Activated naive CD4-positive, alpha-beta T cell treated with anti-CD3 and anti-CD28 coated beads for 36 hours (primary cell): Measurements from ENCODE around the gene SMIM7. TPM values are rescaled to one million over a fixed set of nuclear protein-coding genes. Genes with fewer than 3 reads are reported as not detected.

Experiments
- CTCF ChIA-PET: fragments of 350-600 bp; sonication (Branson Sonifier 250); formaldehyde crosslinking; loops from one replicate; lab custom pipeline; 2021; ENCODE audit warnings: antibody characterized with exemption; lab: Charles Lee
- DNase-seq: peaks from one replicate; pipeline ENCODE4 v3.0.0-alpha.2; 2020
- H3K27ac Mint-ChIP-seq: one replicate; pipeline ENCODE4 v1.8.0; 2021; ENCODE audit warnings: mild to moderate bottlenecking, mixed read lengths
- H3K27me3 Mint-ChIP-seq: one replicate; pipeline ENCODE4 v1.8.0; 2021; ENCODE audit warnings: low read depth, mixed read lengths
- H3K36me3 Mint-ChIP-seq: one replicate; pipeline ENCODE4 v1.8.0; 2021; ENCODE audit warnings: low read depth, mixed read lengths
- H3K4me1 Mint-ChIP-seq: one replicate; pipeline ENCODE4 v1.8.0; 2021; ENCODE audit warnings: low read depth, mixed read lengths
- H3K4me3 Mint-ChIP-seq: one replicate; pipeline ENCODE4 v1.8.0; 2021; ENCODE audit warnings: mild to moderate bottlenecking, moderate library complexity, mixed read lengths
- H3K9me3 Mint-ChIP-seq: one replicate; pipeline ENCODE4 v1.8.0; 2021; ENCODE audit warnings: mixed read lengths
- intact Hi-C: fragments of 100-400 bp; cut with micrococcal nuclease; formaldehyde crosslinking; loops from one replicate; pipeline ENCODE4 v1.15.1; 2023
- total RNA-seq, 2 experiments: library from RNA; stranded (reverse); gene quantifications; one replicate each; pipeline ENCODE4 v1.2.3, GENCODE V29; 2021

The SMIM7 gene
- total RNA-seq, 2 experiments from 2014 or later: 51.0 to 59.2 TPM

GRCh38 chr19:16619457-16619856 lies 40.5 kb downstream of the SMIM7 start:
- H3K4me3 Mint-ChIP-seq: no peak overlapping the region
- intact Hi-C loops: no loop called here
- CTCF ChIA-PET: interaction anchor here (1.0 kb wide), 1 partner anchor 79 kb away, joined by 3 read pairs; no protein-coding TSS in a partner anchor
- H3K27me3 Mint-ChIP-seq: no peaks in the 10 kb centered on the region
- peaks cover 3% of the 10 kb centered on the region for H3K36me3 Mint-ChIP-seq
- H3K9me3 Mint-ChIP-seq: no peaks in the 10 kb centered on the region
- no peak overlapping the region for H3K27ac Mint-ChIP-seq
- H3K4me1 Mint-ChIP-seq: peaks cover 66% of the 10 kb centered on the region
- no peak for DNase-seq

GRCh38 chr19:16618248-16618647 lies 41.7 kb downstream of the SMIM7 start:
- H3K27me3 Mint-ChIP-seq: no peaks in the 10 kb centered on the region
- DNase-seq: no peak
- intact Hi-C loops: no loop called here
- peaks cover 62% of the 10 kb centered on the region for H3K4me1 Mint-ChIP-seq
- CTCF ChIA-PET: interaction anchor here (0.6 kb wide), 1 partner anchor 166 kb away, joined by 3 read pairs; no protein-coding TSS in a partner anchor
- H3K9me3 Mint-ChIP-seq: no peaks in the 10 kb centered on the region
- peaks cover 1% of the 10 kb centered on the region for H3K36me3 Mint-ChIP-seq
- no peak overlapping the region for H3K27ac Mint-ChIP-seq
- H3K4me3 Mint-ChIP-seq: no peak overlapping the region

GRCh38 chr19:16615808-16616207 lies 44.1 kb downstream of the SMIM7 start:
- intact Hi-C loops: no loop called here
- CTCF ChIA-PET: interaction anchor here (1.0 kb wide), 1 partner anchor 28 kb away, joined by 3 read pairs; no protein-coding TSS in a partner anchor
- no peak overlapping the region for H3K4me3 Mint-ChIP-seq
- peaks cover 74% of the 10 kb centered on the region for H3K4me1 Mint-ChIP-seq
- H3K27me3 Mint-ChIP-seq: no peaks in the 10 kb centered on the region
- peaks cover 1% of the 10 kb centered on the region for H3K36me3 Mint-ChIP-seq
- H3K9me3 Mint-ChIP-seq: no peaks in the 10 kb centered on the region
- H3K27ac Mint-ChIP-seq: no peak overlapping the region
- no peak for DNase-seq

- Mint-ChIP-seq H3K4me3 (no peak overlapping the region), H3K9me3 (no peaks in the 10 kb centered on the region), H3K27me3 (no peaks in the 10 kb centered on the region), H3K27ac (peak overlapping the region; percentile 14), H3K4me1 (peaks cover 75% of the 10 kb centered on the region), H3K36me3 (peaks cover 1% of the 10 kb centered on the region)
- intact Hi-C loops: no loop called here
- CTCF ChIA-PET: no interaction called here
- DNase-seq: no peak
Observed at GRCh38 chr19:16614941-16615340, 45.0 kb downstream of the SMIM7 start.

GRCh38 chr19:16613841-16614240 lies 46.1 kb downstream of the SMIM7 start:
- CTCF ChIA-PET: interaction anchor here (0.6 kb wide), 1 partner anchor 49 kb away, joined by 3 read pairs; no protein-coding TSS in a partner anchor

GRCh38 chr19:16612636-16613035 lies 47.3 kb downstream of the SMIM7 start:
- no peaks in the 10 kb centered on the region for H3K27me3 Mint-ChIP-seq
- no peak overlapping the region for H3K27ac Mint-ChIP-seq
- H3K36me3 Mint-ChIP-seq: no peaks in the 10 kb centered on the region
- intact Hi-C loops: no loop called here
- H3K9me3 Mint-ChIP-seq: no peaks in the 10 kb centered on the region
- H3K4me1 Mint-ChIP-seq: peaks cover 66% of the 10 kb centered on the region
- H3K4me3 Mint-ChIP-seq: no peak overlapping the region
- CTCF ChIA-PET: interaction anchor here (0.6 kb wide), 1 partner anchor 49 kb away, joined by 3 read pairs; no protein-coding TSS in a partner anchor
- DNase-seq: no peak

More at GRCh38 chr19:16613841-16614240, 46.1 kb downstream of the SMIM7 start:
- no peaks in the 10 kb centered on the region for H3K27me3 Mint-ChIP-seq
- H3K9me3 Mint-ChIP-seq: no peaks in the 10 kb centered on the region
- intact Hi-C loops: no loop called here
- no peak overlapping the region for H3K4me3 Mint-ChIP-seq
- peaks cover 66% of the 10 kb centered on the region for H3K4me1 Mint-ChIP-seq
- H3K27ac Mint-ChIP-seq: no peak overlapping the region
- H3K36me3 Mint-ChIP-seq: peaks cover 1% of the 10 kb centered on the region
- DNase-seq: no peak

GRCh38 chr19:16611121-16611520 lies 48.8 kb downstream of the SMIM7 start:
- no peak for DNase-seq
- CTCF ChIA-PET: no interaction called here
- Mint-ChIP-seq H3K4me1 (peaks cover 53% of the 10 kb centered on the region), H3K36me3 (no peaks in the 10 kb centered on the region), H3K27me3 (no peaks in the 10 kb centered on the region), H3K27ac (no peak overlapping the region), H3K9me3 (no peaks in the 10 kb centered on the region), H3K4me3 (no peak overlapping the region)
- intact Hi-C loops: no loop called here

GRCh38 chr19:16609511-16610200 lies 50.3 kb downstream of the SMIM7 start:
- peaks cover 53% of the 10 kb centered on the region for H3K4me1 Mint-ChIP-seq
- intact Hi-C loops: no loop called here
- CTCF ChIA-PET: interaction anchor here (0.6 kb wide), 2 partner anchors 32 to 193 kb away, joined by 3 to 7 read pairs; no protein-coding TSS in a partner anchor
- no peak for DNase-seq
- H3K27ac Mint-ChIP-seq: no peak overlapping the region
- H3K4me3 Mint-ChIP-seq: no peak overlapping the region
- no peaks in the 10 kb centered on the region for H3K36me3 Mint-ChIP-seq
- H3K9me3 Mint-ChIP-seq: no peaks in the 10 kb centered on the region
- H3K27me3 Mint-ChIP-seq: no peaks in the 10 kb centered on the region

GRCh38 chr19:16608290-16608739 lies 51.6 kb downstream of the SMIM7 start:
- H3K9me3 Mint-ChIP-seq: no peaks in the 10 kb centered on the region
- intact Hi-C loops: no loop called here
- no peak for DNase-seq
- H3K36me3 Mint-ChIP-seq: no peaks in the 10 kb centered on the region
- peaks cover 51% of the 10 kb centered on the region for H3K4me1 Mint-ChIP-seq
- H3K27me3 Mint-ChIP-seq: no peaks in the 10 kb centered on the region
- CTCF ChIA-PET: no interaction called here
- no peak overlapping the region for H3K4me3 Mint-ChIP-seq
- peak overlapping the region; percentile 3 for H3K27ac Mint-ChIP-seq

GRCh38 chr19:16607819-16608218 lies 52.1 kb downstream of the SMIM7 start:
- Mint-ChIP-seq H3K4me3 (no peak overlapping the region), H3K4me1 (peaks cover 50% of the 10 kb centered on the region), H3K36me3 (no peaks in the 10 kb centered on the region), H3K27ac (peak overlapping the region; percentile 68), H3K27me3 (no peaks in the 10 kb centered on the region), H3K9me3 (no peaks in the 10 kb centered on the region)
- DNase-seq: no peak
- intact Hi-C loops: no loop called here
- CTCF ChIA-PET: no interaction called here

- H3K4me3 Mint-ChIP-seq: no peak overlapping the region
- CTCF ChIA-PET: no interaction called here
- H3K27ac Mint-ChIP-seq: no peak overlapping the region
Observed at GRCh38 chr19:16605553-16605994, 54.4 kb downstream of the SMIM7 start.

GRCh38 chr19:16605115-16605514 lies 54.8 kb downstream of the SMIM7 start:
- no peak overlapping the region for H3K4me3 Mint-ChIP-seq

More at GRCh38 chr19:16605553-16605994, 54.4 kb downstream of the SMIM7 start:
- no peak for DNase-seq
- H3K4me1 Mint-ChIP-seq: peaks cover 37% of the 10 kb centered on the region
- intact Hi-C loops: no loop called here
- H3K9me3 Mint-ChIP-seq: no peaks in the 10 kb centered on the region
- no peaks in the 10 kb centered on the region for H3K36me3 Mint-ChIP-seq
- H3K27me3 Mint-ChIP-seq: no peaks in the 10 kb centered on the region

GRCh38 chr19:16604615-16605014 lies 55.3 kb downstream of the SMIM7 start:
- CTCF ChIA-PET: no interaction called here
- intact Hi-C loops: no loop called here
- no peaks in the 10 kb centered on the region for H3K27me3 Mint-ChIP-seq
- no peak overlapping the region for H3K4me3 Mint-ChIP-seq
- no peaks in the 10 kb centered on the region for H3K36me3 Mint-ChIP-seq
- no peak for DNase-seq
- peaks cover 35% of the 10 kb centered on the region for H3K4me1 Mint-ChIP-seq
- H3K9me3 Mint-ChIP-seq: no peaks in the 10 kb centered on the region
- no peak overlapping the region for H3K27ac Mint-ChIP-seq

More at GRCh38 chr19:16605115-16605514, 54.8 kb downstream of the SMIM7 start:
- CTCF ChIA-PET: no interaction called here
- Mint-ChIP-seq H3K27me3 (no peaks in the 10 kb centered on the region), H3K9me3 (no peaks in the 10 kb centered on the region), H3K4me1 (peaks cover 35% of the 10 kb centered on the region), H3K36me3 (no peaks in the 10 kb centered on the region), H3K27ac (no peak overlapping the region)
- intact Hi-C loops: no loop called here
- no peak for DNase-seq
